GM12878 (cell line): ENCODE results near the gene SEMA3B. TPM values are rescaled to one million over a fixed set of nuclear protein-coding genes. Genes with fewer than 3 reads are reported as not detected.

Experiments
- ATAC-seq: fragments of 200-7000 bp; cut with Tn5 transposase; 3 replicates; pipeline ENCODE4 v1.9.1; 2020; ENCODE audit warnings: mild to moderate bottlenecking, moderate library complexity
- BruUV-seq: library from RNA; stranded (reverse); fragments of 400-500 nt; replicated peaks from 2 replicates; lab custom pipeline; 2021; lab: Mats Ljungman, UMichigan
- CTCF ChIA-PET: fragments of 300-600 bp; sonication (Branson Sonifier 250); formaldehyde crosslinking; extraction: SDS; loops from one replicate; lab custom pipeline; 2021; ENCODE audit warnings: inconsistent platforms; lab: Yijun Ruan, JAX
- POLR2A ChIA-PET: fragments of 350-600 bp; formaldehyde crosslinking; extraction: SDS; loops from one replicate; lab custom pipeline; 2021; ENCODE audit warnings: inconsistent platforms; lab: Charles Lee
- RAD21 ChIA-PET: fragments of 300-600 bp; sonication (Branson Sonifier 250); formaldehyde crosslinking; loops from one replicate; lab custom pipeline; 2023; ENCODE audit warnings: antibody characterized with exemption; ENCODE audit not compliant: unreplicated experiment; lab: Charles Lee
- SMC1A ChIA-PET: fragments of 300-600 bp; sonication (Branson Sonifier 250); formaldehyde crosslinking; loops from one replicate; lab custom pipeline; 2023; ENCODE audit not compliant: unreplicated experiment, uncharacterized antibody; lab: Charles Lee
- DNase-seq: peaks from one replicate; pipeline ENCODE4 v3.0.0-alpha.2; 2011; ENCODE audit warnings: low read depth, low spot score
- FAIRE-seq: peaks from 3 replicates; lab custom pipeline; 2011; peaks lifted over from hg19 to GRCh38; lab: Jason Lieb, UNC
- H2AFZ ChIP-seq: 2 replicates; pipeline ENCODE4 v1.6.0; 2011; ENCODE audit warnings: low read depth, low read length, control low read depth; ENCODE audit not compliant: control insufficient read depth
- H3K27ac ChIP-seq: 2 replicates; pipeline ENCODE4 v1.5.1; 2011; ENCODE audit warnings: control low read depth; ENCODE audit not compliant: control insufficient read depth, insufficient read depth
- H3K27me3 ChIP-seq, 2 experiments: replicated peaks in 1 of 2; 2 replicates each; pipeline versions ENCODE4 v1.6.0 to v1.6.1; 2011; ENCODE audit warnings: low read length in 1 of 2; ENCODE audit not compliant: control insufficient read depth in 2 of 2, insufficient read depth in 2 of 2
- H3K36me3 ChIP-seq, 2 experiments: 2 replicates each; pipeline ENCODE4 v1.5.1; 2011; ENCODE audit warnings: low read length in 1 of 2; ENCODE audit not compliant: control insufficient read depth in 2 of 2, insufficient read depth in 2 of 2
- H3K4me1 ChIP-seq: 2 replicates; pipeline ENCODE4 v1.6.1; 2011; ENCODE audit warnings: mild to moderate bottlenecking, low read length, moderate library complexity, mixed read lengths; ENCODE audit not compliant: control insufficient read depth, insufficient read depth
- H3K4me2 ChIP-seq: 2 replicates; pipeline ENCODE4 v1.6.0; 2011; ENCODE audit warnings: control low read depth; ENCODE audit not compliant: control insufficient read depth, insufficient read depth
- H3K4me3 ChIP-seq: fragments of 200-600 bp; sonication (generic); 2 replicates; pipeline ENCODE4 v1.5.1; 2016
- H3K79me2 ChIP-seq: 2 replicates; pipeline ENCODE4 v1.6.0; 2011; ENCODE audit warnings: low read length; ENCODE audit not compliant: control insufficient read depth, insufficient read depth
- H3K9ac ChIP-seq: 2 replicates; pipeline ENCODE4 v1.8.0; 2011; ENCODE audit warnings: low read length, control low read depth, mixed read lengths; ENCODE audit not compliant: control insufficient read depth, insufficient read depth
- H3K9me3 ChIP-seq: replicated peaks from 3 replicates; pipeline ENCODE4 v1.5.1; 2011; ENCODE audit warnings: mild to moderate bottlenecking, low read length; ENCODE audit not compliant: control insufficient read depth, insufficient read depth
- H4K20me1 ChIP-seq: 2 replicates; pipeline ENCODE4 v1.6.0; 2011; ENCODE audit not compliant: control insufficient read depth, insufficient read depth
- BMI1 ChIP-seq: fragments of 450-650 bp; IDR thresholded peaks from 2 replicates; pipeline ENCODE4 v1.6.1; 2016; ENCODE audit warnings: mild to moderate bottlenecking, moderate library complexity, borderline replicate concordance
- ESRRA ChIP-seq: IDR thresholded peaks from 2 replicates; pipeline ENCODE4 v1.6.1; 2012; ENCODE audit warnings: mild to moderate bottlenecking, low read length, improper control_type of control experiment
- HCFC1 ChIP-seq: fragments of 150-350 bp; IDR thresholded peaks from 2 replicates; pipeline ENCODE4 v1.6.1; 2014; ENCODE audit warnings: low read length
- HDAC2 ChIP-seq: fragments of 200-600 bp; sonication (generic); IDR thresholded peaks from 2 replicates; pipeline ENCODE4 v1.6.1; 2017
- RCOR1 ChIP-seq: conservative IDR thresholded peaks from 2 replicates; pipeline ENCODE4 v1.6.1; 2012; ENCODE audit warnings: low read depth, low read length, improper control_type of control experiment
- ZBED1 ChIP-seq: IDR thresholded peaks from 2 replicates; pipeline ENCODE4 v1.6.1; 2016; ENCODE audit warnings: borderline replicate concordance
- WGBS: methylation state at CpG from one replicate; pipeline ENCODE4 v1.1.6; 2016; ENCODE audit warnings: low lambda C conversion rate; ENCODE audit not compliant: insufficient replicate concordance, insufficient coverage; ENCODE audit errors: missing lambda C conversion rate; 5-methylcytosine and 5-hydroxymethylcytosine counted together
- in situ Hi-C: fragments of 300-500 bp; cut with MboI; formaldehyde crosslinking; loops from 9 replicates; pipeline ENCODE4 v1.14.3; 2018; ENCODE audit warnings: mixed read lengths
- intact Hi-C: fragments of 100-400 bp; cut with micrococcal nuclease; formaldehyde crosslinking; loops from one replicate; pipeline ENCODE4 v1.14.2; 2022; ENCODE audit not compliant: unreplicated experiment
- polyA plus RNA-seq, 11 experiments: library from polyadenylated mRNA; depleted of rRNA in 4 of 11; unstranded in 6 of 11; stranded (reverse) in 5 of 11; fragments of >200 nt; fragmentation: Nextera tagmentation in 4 of 11; fragmentation: Illumina TruSeq in 1 of 11; extraction: Ambion mirVana in 4 of 11; extraction: Trizol in 1 of 11; gene quantifications; 1 replicate in 1 of 11; 2 replicates in 10 of 11; pipeline versions ENCODE4 v1.2.1 to v1.2.3, GENCODE V29; 2011 to 2016; ENCODE audit warnings: inconsistent platforms in 2 of 11, missing spikeins in 2 of 11, low read depth in 1 of 11
- total RNA-seq, 4 experiments: library from RNA; depleted of rRNA in 3 of 4; stranded (reverse); fragments of >200 nt in 3 of 4; fragmentation: Illumina TruSeq in 1 of 4; extraction: Trizol in 1 of 4; gene quantifications; 2 replicates each; pipeline versions ENCODE4 v1.2.1 to v1.2.3, GENCODE V29; 2013 to 2021
- TF ChIP-seq, protein P1 (sequence below): fragments of 150-350 bp; IDR thresholded peaks from 2 replicates; pipeline ENCODE4 v1.6.1; 2016; ENCODE audit warnings: low read depth, low read length
- TF ChIP-seq, protein P2 (sequence below): IDR thresholded peaks from 2 replicates; pipeline ENCODE4 v1.6.1; 2012; ENCODE audit warnings: low read depth, low read length, improper control_type of control experiment
- TF ChIP-seq, protein P3 (sequence below): IDR thresholded peaks from 2 replicates; pipeline ENCODE4 v1.6.1; 2012; ENCODE audit warnings: low read length, inconsistent platforms
- TF ChIP-seq, protein P4 (sequence below): IDR thresholded peaks from 2 replicates; pipeline ENCODE4 v1.6.1; 2011; ENCODE audit warnings: borderline replicate concordance, low read depth, mild to moderate bottlenecking, moderate library complexity, low read length; ENCODE audit not compliant: insufficient read depth, poor library complexity, severe bottlenecking

SEMA3B gene
- total and polyA plus RNA-seq, 10 of the 15 experiments (the other 5 are each of a cell fraction or from before 2014, with no cell fraction given), result 0.06 to 0.59 (median 0.14) TPM; not detected in 2

DNA sequence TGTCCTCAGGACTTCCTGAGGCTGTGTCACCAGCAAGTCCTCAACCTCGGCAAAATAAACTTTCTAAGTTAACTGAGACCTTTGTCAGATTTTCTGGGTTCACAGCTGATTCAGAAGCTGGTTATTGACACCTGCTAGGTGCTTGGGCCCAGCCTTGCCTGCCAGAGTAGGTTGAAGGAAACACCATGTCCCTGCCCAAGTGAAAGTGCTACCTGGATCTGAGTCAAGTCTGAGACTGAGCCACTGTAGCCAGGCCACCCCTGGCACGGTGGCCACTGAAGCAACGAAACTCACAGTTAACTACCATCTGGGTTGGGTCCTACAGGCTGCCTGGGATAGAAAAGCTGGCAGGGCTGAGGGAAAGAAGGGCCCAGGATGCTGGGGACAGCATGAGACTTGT is 45.4 kb downstream of the SEMA3B start (continued):
- TF ChIP-seq, protein P1, sequence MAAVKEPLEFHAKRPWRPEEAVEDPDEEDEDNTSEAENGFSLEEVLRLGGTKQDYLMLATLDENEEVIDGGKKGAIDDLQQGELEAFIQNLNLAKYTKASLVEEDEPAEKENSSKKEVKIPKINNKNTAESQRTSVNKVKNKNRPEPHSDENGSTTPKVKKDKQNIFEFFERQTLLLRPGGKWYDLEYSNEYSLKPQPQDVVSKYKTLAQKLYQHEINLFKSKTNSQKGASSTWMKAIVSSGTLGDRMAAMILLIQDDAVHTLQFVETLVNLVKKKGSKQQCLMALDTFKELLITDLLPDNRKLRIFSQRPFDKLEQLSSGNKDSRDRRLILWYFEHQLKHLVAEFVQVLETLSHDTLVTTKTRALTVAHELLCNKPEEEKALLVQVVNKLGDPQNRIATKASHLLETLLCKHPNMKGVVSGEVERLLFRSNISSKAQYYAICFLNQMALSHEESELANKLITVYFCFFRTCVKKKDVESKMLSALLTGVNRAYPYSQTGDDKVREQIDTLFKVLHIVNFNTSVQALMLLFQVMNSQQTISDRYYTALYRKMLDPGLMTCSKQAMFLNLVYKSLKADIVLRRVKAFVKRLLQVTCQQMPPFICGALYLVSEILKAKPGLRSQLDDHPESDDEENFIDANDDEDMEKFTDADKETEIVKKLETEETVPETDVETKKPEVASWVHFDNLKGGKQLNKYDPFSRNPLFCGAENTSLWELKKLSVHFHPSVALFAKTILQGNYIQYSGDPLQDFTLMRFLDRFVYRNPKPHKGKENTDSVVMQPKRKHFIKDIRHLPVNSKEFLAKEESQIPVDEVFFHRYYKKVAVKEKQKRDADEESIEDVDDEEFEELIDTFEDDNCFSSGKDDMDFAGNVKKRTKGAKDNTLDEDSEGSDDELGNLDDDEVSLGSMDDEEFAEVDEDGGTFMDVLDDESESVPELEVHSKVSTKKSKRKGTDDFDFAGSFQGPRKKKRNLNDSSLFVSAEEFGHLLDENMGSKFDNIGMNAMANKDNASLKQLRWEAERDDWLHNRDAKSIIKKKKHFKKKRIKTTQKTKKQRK, result no peak
- TF ChIP-seq ESRRA, result no peak
- TF ChIP-seq, protein P2, sequence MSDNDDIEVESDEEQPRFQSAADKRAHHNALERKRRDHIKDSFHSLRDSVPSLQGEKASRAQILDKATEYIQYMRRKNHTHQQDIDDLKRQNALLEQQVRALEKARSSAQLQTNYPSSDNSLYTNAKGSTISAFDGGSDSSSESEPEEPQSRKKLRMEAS, result no peak
- TF ChIP-seq HDAC2, result no peak

DNA sequence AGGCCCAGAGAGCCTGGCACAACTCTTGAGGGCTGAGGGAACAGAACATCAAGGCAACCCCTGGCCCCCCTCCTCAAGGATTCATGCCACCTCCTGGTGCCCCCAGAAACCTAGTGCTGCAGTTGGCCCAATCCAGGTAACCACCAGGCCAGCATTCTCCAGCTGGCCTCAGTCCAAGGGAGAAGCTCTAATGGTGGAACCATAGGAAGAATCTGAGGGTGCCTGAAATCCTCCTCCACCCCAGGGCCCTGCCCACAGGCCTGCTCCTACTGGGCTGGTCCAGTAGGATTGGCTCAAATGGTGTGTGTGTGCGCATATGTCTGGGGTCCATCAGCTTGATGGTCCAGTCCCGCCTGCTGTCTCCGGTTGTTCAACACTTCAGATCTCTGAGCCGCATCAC is 45.9 kb downstream of the SEMA3B start:
- H3K27me3 ChIP-seq, result no peaks in the 10 kb centered on the region
- CTCF ChIA-PET, result interaction anchor here (0.6 to 1.7 kb wide), 2 partner anchors 9 kb away, joined by 3 to 8 read pairs; no protein-coding TSS in a partner anchor
- 98% methylated on average over 4 of the region's 4 CpGs for WGBS

More for the DNA sequence above, 45.9 kb downstream of the SEMA3B start:
- POLR2A ChIA-PET, result interaction anchor here (0.7 kb wide), 1 partner anchor 8 kb away, joined by 5 read pairs; no protein-coding TSS in a partner anchor
- in situ Hi-C loops (no loop called here), intact Hi-C loops (no loop called here)
- Histone ChIP-seq H2AFZ (no peak overlapping the region), H3K9me3 (no peaks in the 10 kb centered on the region), H3K79me2 (no peaks in the 10 kb centered on the region), H3K9ac (no peak overlapping the region), H3K4me1 (peaks cover 8% of the 10 kb centered on the region), H3K27ac (no peak overlapping the region), H3K4me2 (no peak overlapping the region), H3K4me3 (no peak overlapping the region), H3K36me3 (peaks cover 0 to 2% of the 10 kb centered on the region in 2 experiments; a peak in 1 of 4 replicates), H4K20me1 (no peaks in the 10 kb centered on the region)
- no TSS peak for BruUV-seq
- RAD21 ChIA-PET, result no interaction called here
- SMC1A ChIA-PET, result no interaction called here
- TF ChIP-seq, protein P3, sequence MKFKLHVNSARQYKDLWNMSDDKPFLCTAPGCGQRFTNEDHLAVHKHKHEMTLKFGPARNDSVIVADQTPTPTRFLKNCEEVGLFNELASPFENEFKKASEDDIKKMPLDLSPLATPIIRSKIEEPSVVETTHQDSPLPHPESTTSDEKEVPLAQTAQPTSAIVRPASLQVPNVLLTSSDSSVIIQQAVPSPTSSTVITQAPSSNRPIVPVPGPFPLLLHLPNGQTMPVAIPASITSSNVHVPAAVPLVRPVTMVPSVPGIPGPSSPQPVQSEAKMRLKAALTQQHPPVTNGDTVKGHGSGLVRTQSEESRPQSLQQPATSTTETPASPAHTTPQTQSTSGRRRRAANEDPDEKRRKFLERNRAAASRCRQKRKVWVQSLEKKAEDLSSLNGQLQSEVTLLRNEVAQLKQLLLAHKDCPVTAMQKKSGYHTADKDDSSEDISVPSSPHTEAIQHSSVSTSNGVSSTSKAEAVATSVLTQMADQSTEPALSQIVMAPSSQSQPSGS, result no peak
- no peak for TF ChIP-seq RCOR1
- TF ChIP-seq, protein P4, sequence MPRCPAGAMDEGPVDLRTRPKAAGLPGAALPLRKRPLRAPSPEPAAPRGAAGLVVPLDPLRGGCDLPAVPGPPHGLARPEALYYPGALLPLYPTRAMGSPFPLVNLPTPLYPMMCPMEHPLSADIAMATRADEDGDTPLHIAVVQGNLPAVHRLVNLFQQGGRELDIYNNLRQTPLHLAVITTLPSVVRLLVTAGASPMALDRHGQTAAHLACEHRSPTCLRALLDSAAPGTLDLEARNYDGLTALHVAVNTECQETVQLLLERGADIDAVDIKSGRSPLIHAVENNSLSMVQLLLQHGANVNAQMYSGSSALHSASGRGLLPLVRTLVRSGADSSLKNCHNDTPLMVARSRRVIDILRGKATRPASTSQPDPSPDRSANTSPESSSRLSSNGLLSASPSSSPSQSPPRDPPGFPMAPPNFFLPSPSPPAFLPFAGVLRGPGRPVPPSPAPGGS, result no peak
- TF ChIP-seq BMI1, result no peak
- TF ChIP-seq HCFC1, result no peak
- TF ChIP-seq ZBED1, result no peak
- DNase-seq (no peak), ATAC-seq (no peak), FAIRE-seq (no peak)
